HCT116 (cell line): ENCODE measurements around the gene GYS2. TPM values are rescaled to one million over a fixed set of nuclear protein-coding genes. Genes with fewer than 3 reads are reported as not detected.

Experiments
- ATAC-seq: fragments of 200-7000 bp; cut with Tn5 transposase; 2 replicates; pipeline ENCODE4 v1.9.1; 2020; ENCODE audit warnings: mild to moderate bottlenecking, moderate library complexity
- BruUV-seq: library from RNA; stranded (reverse); fragments of 400-500 nt; replicated peaks from 2 replicates; lab custom pipeline; 2021; lab: Mats Ljungman, UMichigan
- CTCF ChIA-PET: fragments of 300-600 bp; sonication (Branson Sonifier 250); formaldehyde crosslinking; loops from one replicate; lab custom pipeline; 2021; ENCODE audit warnings: antibody characterized with exemption; lab: Charles Lee
- POLR2A ChIA-PET: fragments of 300-600, 350-600 bp; sonication (Branson Sonifier 250); formaldehyde crosslinking; loops from one replicate; lab custom pipeline; 2021; ENCODE audit warnings: antibody characterized with exemption; lab: Charles Lee
- RAD21 ChIA-PET, 2 experiments: fragments of 300-600 bp; sonication (Branson Sonifier 250); formaldehyde crosslinking; loops; one replicate each; lab custom pipeline; 2023; ENCODE audit warnings: low total read pairs in 2 of 2; ENCODE audit not compliant: uncharacterized antibody in 2 of 2, unreplicated experiment in 2 of 2, low non-redundant PET in 1 of 2; lab: Charles Lee
- DNase-seq: peaks from one replicate; pipeline ENCODE4 v3.0.0-alpha.2; 2010; ENCODE audit warnings: low read depth, low spot score
- H2AFZ ChIP-seq: fragments of 200-600 bp; shearing (Covaris generic), sonication (generic); 2 replicates; pipeline ENCODE4 v1.6.1; 2017; ENCODE audit warnings: low read depth, mixed run types, mixed read lengths, antibody characterized with exemption, low read length; ENCODE audit not compliant: poor library complexity, severe bottlenecking
- H3K27ac ChIP-seq: 2 replicates; pipeline ENCODE4 v1.5.1; 2012; ENCODE audit warnings: low read depth, low read length
- H3K27me3 ChIP-seq: fragments of 200-600 bp; sonication (generic); 2 replicates; pipeline ENCODE4 v1.6.1; 2016; ENCODE audit warnings: mixed run types, low read length, mixed read lengths; ENCODE audit not compliant: insufficient read depth
- H3K36me3 ChIP-seq, 2 experiments: fragments of 200-500 bp in 1 of 2; fragments of 200-600 bp in 1 of 2; sonication (Bioruptor generic) in 1 of 2; sonication (generic) in 1 of 2; 2 replicates each; pipeline versions ENCODE4 v1.5.1 to v1.6.1; 2014 to 2016; ENCODE audit warnings: low read length in 2 of 2, inconsistent platforms in 1 of 2, mixed read lengths in 1 of 2, mixed run types in 1 of 2; ENCODE audit not compliant: insufficient read depth in 2 of 2, control insufficient read depth in 1 of 2
- H3K4me1 ChIP-seq, 2 experiments: fragments of 200-600 bp in 1 of 2; sonication (generic) in 1 of 2; 2 replicates each; pipeline versions ENCODE4 v1.5.1 to v1.6.1; 2012 to 2017; ENCODE audit warnings: low read length in 2 of 2, inconsistent platforms in 1 of 2, mild to moderate bottlenecking in 1 of 2, mixed read lengths in 1 of 2, mixed run types in 1 of 2, moderate library complexity in 1 of 2; ENCODE audit not compliant: insufficient read depth in 2 of 2, control insufficient read depth in 1 of 2
- H3K4me2 ChIP-seq: fragments of 200-600 bp; sonication (generic); 2 replicates; pipeline ENCODE4 v1.6.1; 2017; ENCODE audit warnings: mixed run types, low read length, mixed read lengths
- H3K4me3 ChIP-seq, 2 experiments: fragments of 200-600 bp in 1 of 2; sonication (generic) in 1 of 2; replicated peaks in 1 of 2; 2 replicates each; pipeline ENCODE4 v1.5.1; 2011 to 2016; ENCODE audit warnings: low read length in 2 of 2, control low read depth in 1 of 2, low read depth in 1 of 2, mild to moderate bottlenecking in 1 of 2, mixed read lengths in 1 of 2, mixed run types in 1 of 2
- H3K79me2 ChIP-seq: fragments of 200-600 bp; sonication (generic); 2 replicates; pipeline ENCODE4 v1.6.1; 2017; ENCODE audit warnings: mild to moderate bottlenecking, mixed run types, low read length, moderate library complexity, mixed read lengths; ENCODE audit not compliant: insufficient read depth
- H3K9ac ChIP-seq: fragments of 200-600 bp; sonication (generic); 2 replicates; pipeline ENCODE4 v1.6.1; 2016; ENCODE audit warnings: low read length, mixed read lengths
- H3K9me2 ChIP-seq: fragments of 200-600 bp; sonication (generic), shearing (Covaris generic); 2 replicates; pipeline ENCODE4 v1.6.1; 2017; ENCODE audit warnings: mixed run types, mild to moderate bottlenecking, moderate library complexity; ENCODE audit not compliant: insufficient read depth
- H3K9me3 ChIP-seq, 2 experiments: fragments of 200-500 bp in 1 of 2; fragments of 200-600 bp in 1 of 2; sonication (Bioruptor generic) in 1 of 2; sonication (generic) in 1 of 2; 2 replicates each; pipeline ENCODE4 v1.6.1; 2014 to 2017; ENCODE audit warnings: low read length in 2 of 2, mixed read lengths in 2 of 2, inconsistent platforms in 1 of 2, low read depth in 1 of 2, mild to moderate bottlenecking in 1 of 2, mixed run types in 1 of 2, moderate library complexity in 1 of 2; ENCODE audit not compliant: control insufficient read depth in 1 of 2, insufficient read depth in 1 of 2
- H4K20me1 ChIP-seq: fragments of 200-600 bp; sonication (generic), shearing (Covaris generic); 2 replicates; pipeline ENCODE4 v1.6.1; 2017; ENCODE audit warnings: mixed run types, mild to moderate bottlenecking, moderate library complexity; ENCODE audit not compliant: insufficient read depth
- CBX3 ChIP-seq: IDR thresholded peaks from 2 replicates; pipeline ENCODE4 v1.6.1; 2012; ENCODE audit warnings: low read depth
- EZH2 ChIP-seq: fragments of 200-600 bp; sonication (generic); IDR thresholded peaks from 2 replicates; pipeline ENCODE4 v1.6.1; 2017; ENCODE audit warnings: antibody characterized with exemption, mixed run types
- FOSL1 ChIP-seq: IDR thresholded peaks from 2 replicates; pipeline ENCODE4 v1.6.1; 2012; ENCODE audit warnings: low read depth
- JUND ChIP-seq: IDR thresholded peaks from 2 replicates; pipeline ENCODE4 v1.6.1; 2012
- POLR2A ChIP-seq: IDR thresholded peaks from 2 replicates; pipeline ENCODE4 v1.7.0; 2011; ENCODE audit warnings: borderline replicate concordance; ENCODE audit not compliant: insufficient read depth, insufficient read length; ENCODE audit errors: extremely low read depth
- POLR2AphosphoS5 ChIP-seq: IDR thresholded peaks from 2 replicates; pipeline ENCODE4 v1.6.1; 2011; ENCODE audit warnings: mild to moderate bottlenecking, low read depth, low read length, moderate library complexity
- SRF ChIP-seq: IDR thresholded peaks from 2 replicates; pipeline ENCODE4 v1.6.1; 2012; ENCODE audit warnings: low read depth
- TCF7L2 ChIP-seq: IDR thresholded peaks from 2 replicates; pipeline ENCODE4 v1.7.0; 2011; ENCODE audit warnings: borderline replicate concordance, inconsistent platforms; ENCODE audit not compliant: insufficient read depth, insufficient read length; ENCODE audit errors: extremely low read depth
- intact Hi-C: fragments of 100-400 bp; cut with micrococcal nuclease; formaldehyde crosslinking; loops from 2 replicates; pipeline ENCODE4 v1.10.0; 2022
- total RNA-seq: library from RNA; stranded (reverse); gene quantifications from one replicate; pipeline ENCODE4 v1.2.1, GENCODE V29; 2021; ENCODE audit not compliant: unreplicated experiment
- TF ChIP-seq, protein P1 (sequence below): IDR thresholded peaks from 2 replicates; pipeline ENCODE4 v1.6.1; 2012
- TF ChIP-seq, protein P2 (sequence below): IDR thresholded peaks from 2 replicates; pipeline ENCODE4 v1.6.1; 2012; ENCODE audit warnings: low read depth
- TF ChIP-seq, protein P3 (sequence below): IDR thresholded peaks from 2 replicates; pipeline ENCODE4 v1.6.1; 2011; ENCODE audit warnings: mild to moderate bottlenecking, low read length, moderate library complexity; ENCODE audit not compliant: insufficient replicate concordance; ENCODE audit errors: extremely low read depth

GYS2 gene
- total RNA-seq, 1 experiment from 2014 or later, result not detected

DNA sequence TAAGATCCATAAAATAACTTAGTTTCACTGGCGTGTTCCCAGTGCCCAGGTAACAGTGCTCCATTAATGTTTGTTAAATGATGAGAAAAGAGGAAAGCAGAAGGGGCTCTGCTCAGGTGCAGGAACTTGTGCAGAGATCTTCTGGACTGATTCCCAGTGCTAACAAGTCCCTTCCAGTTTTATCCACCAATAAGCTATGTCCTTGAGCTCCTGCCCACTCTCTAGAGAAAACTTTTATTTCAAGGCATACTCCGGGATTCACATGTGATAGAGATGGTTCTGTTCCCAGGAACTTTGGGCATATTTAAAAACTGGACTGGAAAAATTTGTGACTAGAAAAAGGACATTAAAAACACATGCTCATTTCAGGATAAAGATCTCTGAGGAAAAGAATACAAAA, 1.9 kb downstream of the GYS2 start:
- no peak for DNase-seq
- Histone ChIP-seq H3K79me2 (no peaks in the 10 kb centered on the region), H3K9ac (no peak overlapping the region), H4K20me1 (no peaks in the 10 kb centered on the region), H3K4me2 (no peak overlapping the region), H2AFZ (no peak overlapping the region), H3K9me3 (no peaks in the 10 kb centered on the region), H3K27me3 (no peaks in the 10 kb centered on the region), H3K4me3 (no peak overlapping the region), H3K9me2 (no peaks in the 10 kb centered on the region), H3K36me3 (no peaks in the 10 kb centered on the region), H3K27ac (no peak overlapping the region), H3K4me1 (no peaks in the 10 kb centered on the region)
- no peak for ATAC-seq
- intact Hi-C loops, result loop anchor here (10.0 kb wide), 1 partner anchor 392 kb away; no protein-coding TSS in a partner anchor
- ChIA-PET RAD21 (no interaction called here), POLR2A (no interaction called here), CTCF (no interaction called here)
- no peak for TF ChIP-seq POLR2AphosphoS5
- no peak for TF ChIP-seq FOSL1
- no peak for TF ChIP-seq EZH2
- TF ChIP-seq, protein P1, sequence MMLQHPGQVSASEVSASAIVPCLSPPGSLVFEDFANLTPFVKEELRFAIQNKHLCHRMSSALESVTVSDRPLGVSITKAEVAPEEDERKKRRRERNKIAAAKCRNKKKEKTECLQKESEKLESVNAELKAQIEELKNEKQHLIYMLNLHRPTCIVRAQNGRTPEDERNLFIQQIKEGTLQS, result no peak
- TF ChIP-seq JUND, result no peak
- no peak for TF ChIP-seq POLR2A
- no peak for TF ChIP-seq TCF7L2
- TF ChIP-seq, protein P2, sequence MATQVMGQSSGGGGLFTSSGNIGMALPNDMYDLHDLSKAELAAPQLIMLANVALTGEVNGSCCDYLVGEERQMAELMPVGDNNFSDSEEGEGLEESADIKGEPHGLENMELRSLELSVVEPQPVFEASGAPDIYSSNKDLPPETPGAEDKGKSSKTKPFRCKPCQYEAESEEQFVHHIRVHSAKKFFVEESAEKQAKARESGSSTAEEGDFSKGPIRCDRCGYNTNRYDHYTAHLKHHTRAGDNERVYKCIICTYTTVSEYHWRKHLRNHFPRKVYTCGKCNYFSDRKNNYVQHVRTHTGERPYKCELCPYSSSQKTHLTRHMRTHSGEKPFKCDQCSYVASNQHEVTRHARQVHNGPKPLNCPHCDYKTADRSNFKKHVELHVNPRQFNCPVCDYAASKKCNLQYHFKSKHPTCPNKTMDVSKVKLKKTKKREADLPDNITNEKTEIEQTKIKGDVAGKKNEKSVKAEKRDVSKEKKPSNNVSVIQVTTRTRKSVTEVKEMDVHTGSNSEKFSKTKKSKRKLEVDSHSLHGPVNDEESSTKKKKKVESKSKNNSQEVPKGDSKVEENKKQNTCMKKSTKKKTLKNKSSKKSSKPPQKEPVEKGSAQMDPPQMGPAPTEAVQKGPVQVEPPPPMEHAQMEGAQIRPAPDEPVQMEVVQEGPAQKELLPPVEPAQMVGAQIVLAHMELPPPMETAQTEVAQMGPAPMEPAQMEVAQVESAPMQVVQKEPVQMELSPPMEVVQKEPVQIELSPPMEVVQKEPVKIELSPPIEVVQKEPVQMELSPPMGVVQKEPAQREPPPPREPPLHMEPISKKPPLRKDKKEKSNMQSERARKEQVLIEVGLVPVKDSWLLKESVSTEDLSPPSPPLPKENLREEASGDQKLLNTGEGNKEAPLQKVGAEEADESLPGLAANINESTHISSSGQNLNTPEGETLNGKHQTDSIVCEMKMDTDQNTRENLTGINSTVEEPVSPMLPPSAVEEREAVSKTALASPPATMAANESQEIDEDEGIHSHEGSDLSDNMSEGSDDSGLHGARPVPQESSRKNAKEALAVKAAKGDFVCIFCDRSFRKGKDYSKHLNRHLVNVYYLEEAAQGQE, result no peak
- TF ChIP-seq SRF, result no peak
- no peak for TF ChIP-seq CBX3
- TF ChIP-seq, protein P3, sequence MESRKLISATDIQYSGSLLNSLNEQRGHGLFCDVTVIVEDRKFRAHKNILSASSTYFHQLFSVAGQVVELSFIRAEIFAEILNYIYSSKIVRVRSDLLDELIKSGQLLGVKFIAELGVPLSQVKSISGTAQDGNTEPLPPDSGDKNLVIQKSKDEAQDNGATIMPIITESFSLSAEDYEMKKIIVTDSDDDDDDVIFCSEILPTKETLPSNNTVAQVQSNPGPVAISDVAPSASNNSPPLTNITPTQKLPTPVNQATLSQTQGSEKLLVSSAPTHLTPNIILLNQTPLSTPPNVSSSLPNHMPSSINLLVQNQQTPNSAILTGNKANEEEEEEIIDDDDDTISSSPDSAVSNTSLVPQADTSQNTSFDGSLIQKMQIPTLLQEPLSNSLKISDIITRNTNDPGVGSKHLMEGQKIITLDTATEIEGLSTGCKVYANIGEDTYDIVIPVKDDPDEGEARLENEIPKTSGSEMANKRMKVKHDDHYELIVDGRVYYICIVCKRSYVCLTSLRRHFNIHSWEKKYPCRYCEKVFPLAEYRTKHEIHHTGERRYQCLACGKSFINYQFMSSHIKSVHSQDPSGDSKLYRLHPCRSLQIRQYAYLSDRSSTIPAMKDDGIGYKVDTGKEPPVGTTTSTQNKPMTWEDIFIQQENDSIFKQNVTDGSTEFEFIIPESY, result no peak
- no TSS peak for BruUV-seq
